Astrocyte of the cerebellum (primary cell): ENCODE data around the gene APOBEC2.

Experiments used
- DNase-seq: peaks from one replicate; pipeline ENCODE4 v3.0.0-alpha.2; 2011; ENCODE audit warnings: low read depth
- H3K4me3 ChIP-seq: 2 replicates; pipeline ENCODE4 v1.5.1; 2011; ENCODE audit warnings: mild to moderate bottlenecking, low read depth, low read length, moderate library complexity
- in situ Hi-C: cut with HindIII; loops from 2 replicates; pipeline ENCODE4 v1.10.0; 2017; ENCODE audit warnings: low sequenced_read_pairs
- TF ChIP-seq, protein P1 (sequence below): IDR thresholded peaks from 2 replicates; pipeline ENCODE4 v1.5.1; 2012; ENCODE audit warnings: low read length, low read depth, moderate library complexity, mild to moderate bottlenecking; ENCODE audit errors: missing control alignments

APOBEC2 gene

DNA sequence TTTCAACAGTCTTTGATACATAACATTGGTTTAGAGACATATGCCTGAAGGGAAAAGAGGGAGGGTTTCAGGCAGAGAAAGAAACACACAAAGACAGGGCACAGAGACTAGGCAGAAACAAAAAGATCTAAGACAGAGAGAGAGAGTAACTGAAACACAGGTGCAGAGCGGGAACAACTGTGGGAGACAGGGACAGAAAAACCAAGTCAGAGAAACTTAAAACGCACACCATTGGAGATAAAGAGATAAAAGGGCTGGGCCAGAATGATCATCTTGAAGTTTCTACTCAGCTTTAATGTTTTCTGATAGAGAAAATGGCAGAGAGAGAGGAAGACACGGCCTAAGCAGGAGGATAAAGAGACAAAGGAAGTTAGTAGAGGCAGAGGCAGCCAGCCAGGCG, 25.8 kb upstream of the APOBEC2 start:
- TF ChIP-seq, protein P1, sequence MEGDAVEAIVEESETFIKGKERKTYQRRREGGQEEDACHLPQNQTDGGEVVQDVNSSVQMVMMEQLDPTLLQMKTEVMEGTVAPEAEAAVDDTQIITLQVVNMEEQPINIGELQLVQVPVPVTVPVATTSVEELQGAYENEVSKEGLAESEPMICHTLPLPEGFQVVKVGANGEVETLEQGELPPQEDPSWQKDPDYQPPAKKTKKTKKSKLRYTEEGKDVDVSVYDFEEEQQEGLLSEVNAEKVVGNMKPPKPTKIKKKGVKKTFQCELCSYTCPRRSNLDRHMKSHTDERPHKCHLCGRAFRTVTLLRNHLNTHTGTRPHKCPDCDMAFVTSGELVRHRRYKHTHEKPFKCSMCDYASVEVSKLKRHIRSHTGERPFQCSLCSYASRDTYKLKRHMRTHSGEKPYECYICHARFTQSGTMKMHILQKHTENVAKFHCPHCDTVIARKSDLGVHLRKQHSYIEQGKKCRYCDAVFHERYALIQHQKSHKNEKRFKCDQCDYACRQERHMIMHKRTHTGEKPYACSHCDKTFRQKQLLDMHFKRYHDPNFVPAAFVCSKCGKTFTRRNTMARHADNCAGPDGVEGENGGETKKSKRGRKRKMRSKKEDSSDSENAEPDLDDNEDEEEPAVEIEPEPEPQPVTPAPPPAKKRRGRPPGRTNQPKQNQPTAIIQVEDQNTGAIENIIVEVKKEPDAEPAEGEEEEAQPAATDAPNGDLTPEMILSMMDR, result no peak
- DNase-seq, result no peak
- H3K4me3 ChIP-seq, result peak overlapping the region; percentile 33
- in situ Hi-C loops, result no loop called here

DNA sequence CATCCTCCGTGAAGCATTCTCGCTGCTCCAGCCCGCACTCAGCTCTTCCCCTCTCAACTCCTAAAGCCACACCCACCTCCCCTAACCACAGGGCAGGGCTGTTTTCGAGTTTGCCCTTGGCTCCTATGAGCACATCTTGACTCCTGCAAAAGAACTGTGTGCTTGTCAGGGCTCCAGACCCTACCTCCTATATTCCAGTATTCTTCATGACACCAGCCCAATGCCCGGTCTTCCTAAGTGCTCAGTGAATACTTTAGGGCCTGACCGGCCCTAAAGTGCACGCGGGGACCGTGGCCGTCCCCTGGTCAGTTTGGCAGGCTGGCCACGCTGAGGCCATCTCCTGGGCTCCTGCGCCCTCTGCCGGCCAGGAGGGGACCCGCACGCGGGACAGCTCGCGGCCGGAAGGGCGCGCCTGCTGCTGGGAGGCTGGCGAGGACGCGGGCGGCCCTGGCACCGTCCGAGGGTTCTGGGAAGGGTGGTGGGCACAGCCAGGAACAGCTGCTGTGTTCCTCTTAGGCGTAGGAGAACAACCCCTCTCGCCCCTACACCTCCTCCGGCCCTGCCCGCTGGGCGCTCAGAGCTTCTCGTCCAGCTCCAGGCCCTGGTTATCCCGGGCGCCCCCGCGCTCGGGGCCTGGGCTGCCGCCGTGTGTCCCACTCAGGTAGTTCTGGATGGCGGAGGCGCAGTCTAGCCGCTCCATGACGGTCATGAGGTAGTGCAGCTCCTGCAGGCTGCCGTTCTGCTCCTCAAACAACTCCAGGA, 25.0 kb upstream of the APOBEC2 start:
- TF ChIP-seq, protein P1, result peak; percentile 95
- peak; percentile 15 for DNase-seq
- in situ Hi-C loops, result no loop called here
- peak overlapping the region; percentile 33 for H3K4me3 ChIP-seq

DNA sequence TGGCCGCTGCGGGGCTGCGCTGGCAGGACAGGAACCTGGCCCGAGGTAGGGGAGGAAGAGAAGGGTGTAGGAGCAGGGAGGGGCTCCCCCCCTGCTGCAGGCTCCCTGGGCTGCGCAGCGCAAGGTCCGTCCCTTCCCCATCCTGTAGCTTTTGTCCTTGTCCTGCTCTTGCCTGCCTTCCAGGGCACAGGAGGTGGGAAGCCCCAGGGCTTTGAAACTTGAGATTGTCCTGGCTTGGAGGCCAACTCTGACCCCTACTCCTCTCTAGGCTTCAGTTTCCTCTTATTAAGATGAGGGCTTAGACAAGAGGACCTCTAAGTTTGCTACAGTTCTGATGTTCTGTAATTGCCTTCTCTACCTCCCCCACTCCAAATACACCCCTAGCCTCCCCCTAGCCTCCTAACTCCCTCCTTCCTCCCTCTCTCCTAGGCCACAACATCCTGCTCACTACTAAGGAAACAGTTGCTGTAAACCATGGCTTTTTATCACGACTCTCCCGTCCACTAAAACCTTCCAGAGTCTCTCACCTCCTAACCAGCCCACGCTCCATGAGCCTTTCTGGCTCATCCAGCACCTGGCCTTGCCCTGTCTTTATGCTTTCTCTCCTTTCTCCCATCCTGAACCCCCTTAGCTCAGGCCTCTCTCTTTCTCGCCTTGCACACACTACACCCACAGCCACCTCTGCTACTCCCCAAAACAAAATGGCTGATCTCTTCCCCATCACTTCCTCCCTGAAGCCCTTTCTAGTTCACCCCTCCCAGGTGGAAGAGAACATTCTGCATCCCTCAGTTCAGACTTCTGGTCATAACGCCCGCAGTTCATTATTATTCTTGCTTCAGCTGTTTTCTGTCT, 24.2 kb upstream of the APOBEC2 start:
- no peak for DNase-seq
- TF ChIP-seq, protein P1, result no peak
- peak overlapping the region; percentile 33 for H3K4me3 ChIP-seq
- in situ Hi-C loops, result no loop called here

DNA sequence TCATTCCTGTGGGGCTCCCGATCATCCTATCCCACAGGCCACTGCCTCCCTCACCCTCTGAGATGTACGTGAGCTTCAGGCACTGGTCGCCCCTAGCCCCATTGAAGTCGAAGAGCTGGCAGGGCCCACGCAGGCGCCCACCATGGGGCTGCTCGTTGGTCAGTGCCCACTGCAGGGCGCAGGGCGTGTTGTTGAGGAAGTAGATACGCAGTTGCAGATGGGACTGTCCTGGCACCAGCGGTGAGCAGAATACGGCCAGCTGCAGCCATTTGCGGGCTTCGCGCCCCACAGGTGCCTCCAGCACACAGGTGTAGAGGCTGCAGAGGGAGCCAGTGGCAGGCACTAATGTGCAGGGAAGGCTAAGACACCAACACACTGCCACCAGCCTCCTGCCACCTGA, 20.2 kb upstream of the APOBEC2 start:
- H3K4me3 ChIP-seq, result no peak overlapping the region
- in situ Hi-C loops, result no loop called here
- TF ChIP-seq, protein P1, result no peak
- DNase-seq, result no peak

DNA sequence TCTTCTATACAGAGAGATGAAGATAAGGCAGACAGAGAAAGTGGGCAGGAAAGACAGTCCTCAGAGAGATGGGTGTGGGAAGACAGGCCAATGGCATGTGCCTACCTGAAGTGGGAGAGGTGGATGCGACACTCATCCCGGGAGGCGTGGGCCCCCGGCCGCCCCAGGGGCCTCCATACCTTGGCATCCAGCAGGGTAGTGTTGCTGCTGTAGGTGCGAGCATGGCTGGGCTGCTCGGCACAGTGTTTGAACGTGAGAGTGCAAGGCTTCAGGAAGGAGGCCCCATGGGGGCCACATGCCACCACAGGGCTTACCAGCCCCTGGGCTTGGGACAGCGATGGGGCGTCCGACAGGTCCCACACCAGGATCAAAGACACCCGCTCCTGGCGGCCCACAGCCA, 19.2 kb upstream of the APOBEC2 start:
- in situ Hi-C loops, result no loop called here
- DNase-seq, result no peak
- TF ChIP-seq, protein P1, result no peak

DNA sequence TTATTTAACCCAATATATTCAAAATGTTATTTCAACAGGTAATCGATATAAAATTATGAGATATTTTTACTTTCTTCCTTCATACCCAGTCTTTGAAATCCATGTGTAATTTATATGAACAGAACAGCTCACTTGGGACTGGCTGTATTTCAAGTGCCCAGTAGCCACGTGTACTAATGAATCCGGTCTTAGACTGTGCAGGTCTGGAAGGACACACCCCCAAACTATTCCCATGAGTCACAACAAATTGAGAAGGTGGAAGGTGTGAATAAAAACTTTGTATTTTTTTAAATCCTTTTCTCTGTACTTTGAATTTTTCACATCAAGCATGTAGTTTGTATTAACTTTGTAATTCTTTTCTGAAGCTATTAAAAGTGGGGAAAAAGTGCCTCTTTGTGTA, 16.8 kb upstream of the APOBEC2 start:
- no peak for DNase-seq
- in situ Hi-C loops, result no loop called here
- TF ChIP-seq, protein P1, result no peak
- no peak overlapping the region for H3K4me3 ChIP-seq

More for the DNA sequence above, 19.2 kb upstream of the APOBEC2 start:
- no peak overlapping the region for H3K4me3 ChIP-seq
